Measurements from ENCODE around the gene BIK. TPM values are rescaled to one million over a fixed set of nuclear protein-coding genes. Genes with fewer than 3 reads are reported as not detected.
"Not testable (repeated sequence)": the region's sequence is repeated elsewhere in the genome, so short reads cannot be mapped to it uniquely, and the experiment has no call there.

Gene BIK
- total RNA-seq, 2 donors from 2014 or later, result not detected

- H3K9me3 ChIP-seq, result no peaks in the 10 kb centered on the region
- H3K27me3 ChIP-seq (replicated peaks; ENCODE audit: insufficient read depth), result no peaks in the 10 kb centered on the region
- DNase-seq (ENCODE audit: low spot score), result no peak
- TF ChIP-seq, protein P1, sequence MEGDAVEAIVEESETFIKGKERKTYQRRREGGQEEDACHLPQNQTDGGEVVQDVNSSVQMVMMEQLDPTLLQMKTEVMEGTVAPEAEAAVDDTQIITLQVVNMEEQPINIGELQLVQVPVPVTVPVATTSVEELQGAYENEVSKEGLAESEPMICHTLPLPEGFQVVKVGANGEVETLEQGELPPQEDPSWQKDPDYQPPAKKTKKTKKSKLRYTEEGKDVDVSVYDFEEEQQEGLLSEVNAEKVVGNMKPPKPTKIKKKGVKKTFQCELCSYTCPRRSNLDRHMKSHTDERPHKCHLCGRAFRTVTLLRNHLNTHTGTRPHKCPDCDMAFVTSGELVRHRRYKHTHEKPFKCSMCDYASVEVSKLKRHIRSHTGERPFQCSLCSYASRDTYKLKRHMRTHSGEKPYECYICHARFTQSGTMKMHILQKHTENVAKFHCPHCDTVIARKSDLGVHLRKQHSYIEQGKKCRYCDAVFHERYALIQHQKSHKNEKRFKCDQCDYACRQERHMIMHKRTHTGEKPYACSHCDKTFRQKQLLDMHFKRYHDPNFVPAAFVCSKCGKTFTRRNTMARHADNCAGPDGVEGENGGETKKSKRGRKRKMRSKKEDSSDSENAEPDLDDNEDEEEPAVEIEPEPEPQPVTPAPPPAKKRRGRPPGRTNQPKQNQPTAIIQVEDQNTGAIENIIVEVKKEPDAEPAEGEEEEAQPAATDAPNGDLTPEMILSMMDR (IDR thresholded peaks at IDR 0.05), result no peak
- no peak overlapping the region for H3K4me3 ChIP-seq
- no peak for ATAC-seq (ENCODE audit: insufficient number of reproducible peaks, low FRiP score, low read depth)
- H3K27ac ChIP-seq, result no peak overlapping the region
- H3K4me1 ChIP-seq (ENCODE audit: control insufficient read depth in 1 of 2, low read depth in 2 of 2), result peaks cover 0 to 14% of the 10 kb centered on the region in 2 donors
- H3K36me3 ChIP-seq, result peaks cover 12% of the 10 kb centered on the region
These were observed 26.3 kb downstream of the BIK start for GRCh38 chr22:43136801-43137200.

GRCh38 chr22:43142880-43143562 is 32.5 kb downstream of the BIK start, which contains the start of gene MCAT:
MCAT (minus strand) TSS chr22:43143398; CDS start chr22:43143348, 50 bp downstream.
- Histone ChIP-seq H3K36me3 (peaks cover 4% of the 10 kb centered on the region), H3K9me3 (no peaks in the 10 kb centered on the region), H3K4me3 (peak within 1 kb of the TSS; percentile 97), H3K27ac (peak within 1 kb of the TSS; percentile 25 to 34), H3K27me3 (replicated peaks; ENCODE audit: insufficient read depth) (no peaks in the 10 kb centered on the region), H3K4me1 (ENCODE audit: control insufficient read depth in 1 of 2, low read depth in 2 of 2) (peaks cover 5 to 21% of the 10 kb centered on the region in 2 donors)
- peak; percentile 40 for DNase-seq (ENCODE audit: low spot score)
- TF ChIP-seq, protein P1 (IDR thresholded peaks at IDR 0.05), result no peak
- ATAC-seq (ENCODE audit: insufficient number of reproducible peaks, low FRiP score, low read depth), result peak; percentile 83

- TF ChIP-seq, protein P1 (IDR thresholded peaks at IDR 0.05), result no peak
- ATAC-seq (ENCODE audit: insufficient number of reproducible peaks, low FRiP score, low read depth) (no peak), DNase-seq (ENCODE audit: low spot score) (no peak)
- Histone ChIP-seq H3K27me3 (replicated peaks; ENCODE audit: insufficient read depth) (no peaks in the 10 kb centered on the region), H3K27ac (no peak overlapping the region), H3K36me3 (peaks cover 4% of the 10 kb centered on the region), H3K4me3 (no peak overlapping the region), H3K4me1 (ENCODE audit: control insufficient read depth in 1 of 2, low read depth in 2 of 2) (peaks cover 5 to 21% of the 10 kb centered on the region in 2 donors), H3K9me3 (no peaks in the 10 kb centered on the region)
These were observed 34.4 kb downstream of the BIK start for GRCh38 chr22:43144949-43145348.

DNA sequence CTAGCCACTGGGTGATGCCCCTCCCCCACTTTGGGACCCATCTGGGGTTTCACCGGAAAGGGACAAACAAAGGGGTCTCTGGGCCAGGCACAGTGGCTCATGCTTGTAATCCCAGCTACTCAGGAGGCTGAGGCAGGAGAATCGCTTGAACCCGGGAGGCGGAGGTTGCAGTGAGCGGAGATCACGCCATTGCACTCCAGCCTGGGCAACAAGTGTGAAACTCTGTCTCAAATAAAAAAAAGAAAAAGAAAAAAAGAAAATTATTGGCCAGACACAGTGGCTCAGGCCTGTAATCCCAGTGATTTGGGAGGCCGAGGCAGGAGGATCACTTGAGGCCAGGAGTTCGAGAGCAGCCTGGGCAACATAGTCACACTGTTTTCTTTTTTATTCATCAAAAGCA is 34.8 kb downstream of the BIK start:
- H3K27me3 ChIP-seq (replicated peaks; ENCODE audit: insufficient read depth); ATAC-seq (ENCODE audit: insufficient number of reproducible peaks, low FRiP score, low read depth); H3K27ac ChIP-seq: not testable (repeated sequence)

GRCh38 chr22:43146332-43146731 is 35.8 kb downstream of the BIK start:
- not testable (repeated sequence) for DNase-seq (ENCODE audit: low spot score); ATAC-seq (ENCODE audit: insufficient number of reproducible peaks, low FRiP score, low read depth)

More for the DNA sequence above, 34.8 kb downstream of the BIK start:
- H3K9me3 ChIP-seq; H3K36me3 ChIP-seq; DNase-seq (ENCODE audit: low spot score); H3K4me3 ChIP-seq: not testable (repeated sequence)
- peaks cover 5 to 23% of the 10 kb centered on the region in 2 donors for H3K4me1 ChIP-seq (ENCODE audit: control insufficient read depth in 1 of 2, low read depth in 2 of 2)

GRCh38 chr22:43147821-43148220 is 37.3 kb downstream of the BIK start:
- DNase-seq (ENCODE audit: low spot score) (no peak), ATAC-seq (ENCODE audit: insufficient number of reproducible peaks, low FRiP score, low read depth) (no peak)
- TF ChIP-seq, protein P1 (IDR thresholded peaks at IDR 0.05), result no peak
- no peaks in the 10 kb centered on the region for H3K36me3 ChIP-seq
- peaks cover 5 to 26% of the 10 kb centered on the region in 2 donors for H3K4me1 ChIP-seq (ENCODE audit: control insufficient read depth in 1 of 2, low read depth in 2 of 2)
- no peak overlapping the region for H3K4me3 ChIP-seq
- no peak overlapping the region for H3K27ac ChIP-seq
- H3K27me3 ChIP-seq (replicated peaks; ENCODE audit: insufficient read depth), result no peaks in the 10 kb centered on the region
- no peaks in the 10 kb centered on the region for H3K9me3 ChIP-seq

More at GRCh38 chr22:43146332-43146731, 35.8 kb downstream of the BIK start:
- H3K4me1 ChIP-seq (ENCODE audit: control insufficient read depth in 1 of 2, low read depth in 2 of 2), result peaks cover 8 to 30% of the 10 kb centered on the region in 2 donors
- H3K36me3 ChIP-seq; H3K27me3 ChIP-seq (replicated peaks; ENCODE audit: insufficient read depth); H3K27ac ChIP-seq; H3K9me3 ChIP-seq; H3K4me3 ChIP-seq: not testable (repeated sequence)

Data from thoracic aorta (tissue), 2 donors.